Stimulated activated memory B cell treated with anti-CD40 and anti-IgM and Interleukin-4, amounts not matched to agents 10 μg/mL and 1 μg/mL and 100 μg/mL, for 72 hours (primary cell): ENCODE data around the gene PHETA2.
A peak's percentile ranks its signal among the peaks of the same experiment; 100 is the strongest.

Experiments
- ATAC-seq: fragments of 150-1000 bp; cut with Tn5 transposase; 2 replicates; pipeline ENCODE4 v1.10.0; 2021
- H3K27ac Mint-ChIP-seq: one replicate; pipeline ENCODE4 v1.8.0; 2022; ENCODE audit warnings: mild to moderate bottlenecking, mixed read lengths
- H3K27me3 Mint-ChIP-seq: one replicate; pipeline ENCODE4 v1.8.0; 2022; ENCODE audit warnings: mixed read lengths
- H3K36me3 Mint-ChIP-seq: one replicate; pipeline ENCODE4 v1.8.0; 2022; ENCODE audit warnings: mixed read lengths
- H3K4me1 Mint-ChIP-seq: one replicate; pipeline ENCODE4 v1.8.0; 2022; ENCODE audit warnings: mixed read lengths
- H3K4me3 Mint-ChIP-seq: one replicate; pipeline ENCODE4 v1.8.0; 2022; ENCODE audit warnings: mild to moderate bottlenecking, moderate library complexity, mixed read lengths
- H3K9me3 Mint-ChIP-seq: one replicate; pipeline ENCODE4 v1.8.0; 2022; ENCODE audit warnings: mixed read lengths

PHETA2 gene, protein sequence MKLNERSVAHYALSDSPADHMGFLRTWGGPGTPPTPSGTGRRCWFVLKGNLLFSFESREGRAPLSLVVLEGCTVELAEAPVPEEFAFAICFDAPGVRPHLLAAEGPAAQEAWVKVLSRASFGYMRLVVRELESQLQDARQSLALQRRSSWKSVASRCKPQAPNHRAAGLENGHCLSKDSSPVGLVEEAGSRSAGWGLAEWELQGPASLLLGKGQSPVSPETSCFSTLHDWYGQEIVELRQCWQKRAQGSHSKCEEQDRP

DNA sequence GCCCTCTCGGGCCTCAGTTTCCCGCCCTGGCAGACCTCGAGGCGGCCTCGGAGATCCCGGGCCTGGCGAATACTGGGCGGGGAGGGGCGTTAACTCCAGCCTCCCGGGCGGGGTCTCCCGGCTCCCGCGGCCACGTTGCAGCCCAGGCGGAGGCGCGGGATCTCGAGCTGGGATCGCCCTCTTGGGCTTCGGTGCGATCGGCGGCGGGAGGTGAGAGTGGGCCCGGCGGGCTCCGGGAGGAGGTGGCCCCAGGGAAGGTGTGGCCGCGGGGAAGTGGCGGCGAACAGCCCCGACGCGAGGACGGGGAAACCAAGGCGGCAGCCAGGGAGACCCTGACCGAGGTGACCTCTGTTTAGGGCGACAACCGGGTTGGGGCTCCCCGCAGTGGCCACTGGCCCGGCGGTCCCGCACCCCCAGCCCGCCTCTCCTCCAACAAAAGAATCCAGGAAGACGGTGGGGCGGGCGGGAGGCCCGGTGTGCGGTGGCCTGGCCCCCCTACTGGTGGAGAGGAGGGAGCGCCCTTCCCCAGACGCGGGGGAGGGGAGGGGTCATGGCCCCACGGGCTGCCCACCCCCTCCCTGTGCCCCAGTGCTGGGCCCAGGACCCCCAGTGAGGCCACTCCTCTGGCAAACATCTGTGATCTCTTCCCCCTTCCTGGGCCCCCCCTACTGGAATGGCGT is at the start of gene PHETA2:
TSS of gene PHETA2 (plus strand) at position 117 of the 680 bp plus-strand sequence. CDS start 3,046 bp downstream, outside the sequence.
- peak within 1 kb of the TSS; percentile 75 for H3K4me3 Mint-ChIP-seq
- no peaks in the 10 kb centered on the region for H3K27me3 Mint-ChIP-seq
- H3K4me1 Mint-ChIP-seq = peaks cover 46% of the 10 kb centered on the region
- H3K9me3 Mint-ChIP-seq = no peaks in the 10 kb centered on the region
- ATAC-seq = no peak
- peak within 1 kb of the TSS; percentile 80 for H3K27ac Mint-ChIP-seq
- H3K36me3 Mint-ChIP-seq = no peaks in the 10 kb centered on the region

DNA sequence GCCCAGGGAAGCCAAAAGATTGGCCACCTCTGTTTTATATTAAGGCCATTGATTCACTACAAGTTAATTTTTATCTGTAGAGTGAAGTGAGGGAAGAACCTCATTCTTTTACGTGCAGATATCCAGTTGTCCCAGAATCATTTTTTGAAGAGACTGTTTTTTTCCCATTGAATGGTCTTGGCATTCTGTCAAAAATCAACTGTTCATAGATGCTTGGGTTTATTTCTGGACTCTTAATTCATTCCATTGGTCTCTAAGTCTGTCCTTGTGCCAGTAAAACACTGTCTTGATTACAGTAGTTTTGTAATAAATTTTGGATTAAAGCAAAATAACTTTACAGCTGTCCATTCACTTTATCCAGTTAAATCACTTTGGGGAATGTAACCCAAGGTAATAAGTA is 48.6 kb upstream of the PHETA2 start:
- ATAC-seq = no peak
- no peak overlapping the region for H3K27ac Mint-ChIP-seq
- no peak overlapping the region for H3K4me3 Mint-ChIP-seq
- H3K36me3 Mint-ChIP-seq = peaks cover 5% of the 10 kb centered on the region
- no peaks in the 10 kb centered on the region for H3K9me3 Mint-ChIP-seq
- no peaks in the 10 kb centered on the region for H3K27me3 Mint-ChIP-seq
- peaks cover 14% of the 10 kb centered on the region for H3K4me1 Mint-ChIP-seq

DNA sequence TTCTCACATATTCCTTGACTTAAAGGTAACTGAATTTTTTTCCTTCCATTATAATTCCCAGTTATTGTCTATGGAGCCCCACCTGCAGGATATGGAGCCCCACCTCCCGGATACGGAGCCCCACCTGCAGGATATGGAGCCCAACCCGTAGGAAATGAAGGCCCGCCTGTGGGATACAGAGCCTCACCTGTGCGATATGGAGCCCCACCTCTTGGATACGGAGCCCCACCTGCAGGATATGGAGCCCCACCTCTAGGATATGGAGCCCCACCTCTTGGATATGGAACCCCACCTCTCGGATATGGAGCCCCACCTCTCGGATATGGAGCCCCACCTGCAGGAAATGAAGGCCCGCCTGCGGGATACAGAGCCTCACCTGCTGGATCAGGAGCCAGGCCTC is 47.3 kb upstream of the PHETA2 start:
- ATAC-seq = no peak
- no peaks in the 10 kb centered on the region for H3K27me3 Mint-ChIP-seq
- H3K36me3 Mint-ChIP-seq = peaks cover 5% of the 10 kb centered on the region
- no peak overlapping the region for H3K27ac Mint-ChIP-seq
- H3K4me3 Mint-ChIP-seq = no peak overlapping the region
- H3K9me3 Mint-ChIP-seq = no peaks in the 10 kb centered on the region
- H3K4me1 Mint-ChIP-seq = peaks cover 27% of the 10 kb centered on the region

DNA sequence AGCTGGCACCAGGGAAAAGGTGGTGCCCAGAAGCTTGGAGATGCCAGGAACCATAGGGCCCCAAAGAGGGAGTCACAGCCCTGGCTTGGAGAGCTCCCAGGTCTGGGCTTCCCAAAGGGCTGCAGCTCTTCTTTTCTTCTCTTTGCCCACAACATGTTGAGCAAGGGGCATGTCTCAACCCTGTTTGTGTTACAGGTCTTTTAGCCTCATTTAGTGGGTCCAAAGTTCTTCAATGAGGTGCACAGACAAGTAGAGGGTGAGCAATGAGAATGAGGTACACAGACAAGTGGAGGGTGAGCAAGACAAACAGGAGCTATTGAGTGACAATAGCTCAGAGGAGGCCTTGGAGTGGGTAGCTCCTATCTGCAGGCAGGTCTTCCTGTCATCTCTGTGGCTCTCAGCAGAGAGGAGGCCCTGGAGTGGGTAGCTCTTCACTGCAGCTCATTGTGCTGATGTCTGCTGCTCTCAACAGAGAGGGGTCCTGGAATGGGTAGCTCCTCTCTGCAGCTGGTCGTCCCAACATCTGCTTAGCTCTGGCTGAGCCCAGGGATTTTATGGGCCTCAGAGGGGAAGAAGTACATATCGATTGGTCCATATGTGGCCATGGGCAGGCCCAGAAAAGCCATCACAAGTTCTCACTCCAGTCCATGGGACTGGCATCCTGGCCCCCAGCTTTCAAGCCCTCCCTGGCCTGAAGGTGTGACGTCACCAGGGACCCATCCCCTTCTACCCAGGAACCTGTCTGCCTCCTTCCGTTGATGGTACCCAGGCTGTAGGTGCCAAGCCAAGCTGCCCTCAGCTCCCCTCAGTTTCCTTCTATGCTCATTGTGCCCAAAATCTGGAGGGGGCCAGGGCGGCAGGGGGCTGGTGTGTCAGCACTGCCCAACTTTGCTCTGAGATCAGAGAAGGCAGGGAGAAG is 40.5 kb upstream of the PHETA2 start:
- no peak for ATAC-seq
- H3K36me3 Mint-ChIP-seq = peaks cover 23% of the 10 kb centered on the region

DNA sequence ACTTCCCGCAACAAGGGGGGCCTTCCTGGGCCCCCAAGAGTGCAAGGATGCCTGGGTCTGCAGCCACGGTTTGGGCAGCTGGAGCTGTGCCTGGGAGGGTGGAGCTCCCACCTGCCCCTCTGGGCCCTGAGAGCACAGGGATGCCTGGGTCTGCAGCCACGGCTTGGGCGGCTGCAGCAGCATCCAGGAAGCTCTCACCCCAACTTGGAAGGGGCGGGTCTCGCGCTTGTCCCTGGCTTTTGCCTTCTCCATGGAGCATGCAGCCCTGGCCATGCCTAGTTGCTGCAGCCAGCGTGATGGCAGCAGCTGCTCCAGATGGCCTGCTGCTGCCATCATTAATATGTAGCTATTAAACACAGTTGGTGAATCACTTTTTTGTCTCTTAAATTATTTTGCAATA is 38.8 kb upstream of the PHETA2 start:
- H3K36me3 Mint-ChIP-seq = peaks cover 23% of the 10 kb centered on the region
- no peaks in the 10 kb centered on the region for H3K27me3 Mint-ChIP-seq
- H3K27ac Mint-ChIP-seq = no peak overlapping the region
- peaks cover 34% of the 10 kb centered on the region for H3K4me1 Mint-ChIP-seq
- H3K9me3 Mint-ChIP-seq = peaks cover 8% of the 10 kb centered on the region
- ATAC-seq = no peak
- no peak overlapping the region for H3K4me3 Mint-ChIP-seq

More for the DNA sequence above, 40.5 kb upstream of the PHETA2 start:
- H3K4me3 Mint-ChIP-seq = no peak overlapping the region
- H3K4me1 Mint-ChIP-seq = peaks cover 26% of the 10 kb centered on the region
- no peaks in the 10 kb centered on the region for H3K27me3 Mint-ChIP-seq
- no peak overlapping the region for H3K27ac Mint-ChIP-seq
- H3K9me3 Mint-ChIP-seq = peaks cover 8% of the 10 kb centered on the region

DNA sequence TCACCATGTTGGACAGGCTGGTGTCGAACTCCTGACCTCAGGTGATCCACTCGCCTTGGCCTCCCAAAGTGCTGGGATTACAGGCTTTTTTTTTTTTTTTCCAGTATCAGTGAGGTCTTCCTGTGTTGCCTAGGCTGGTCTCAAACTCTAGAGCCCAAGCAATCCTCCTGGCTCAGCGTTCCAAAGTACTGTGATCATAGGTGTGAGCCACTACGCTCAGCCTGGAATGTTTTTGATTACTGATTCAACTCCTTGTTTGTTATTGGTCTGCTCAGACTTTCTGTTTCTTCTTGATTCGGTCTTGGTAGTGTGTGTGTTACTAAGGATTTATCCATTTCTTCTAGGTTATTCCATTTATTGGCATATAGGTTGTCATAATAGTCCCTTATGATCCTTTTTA is 34.8 kb upstream of the PHETA2 start:
- H3K27ac Mint-ChIP-seq = no peak overlapping the region
- no peaks in the 10 kb centered on the region for H3K27me3 Mint-ChIP-seq
- ATAC-seq = no peak
- peaks cover 20% of the 10 kb centered on the region for H3K36me3 Mint-ChIP-seq
- no peak overlapping the region for H3K4me3 Mint-ChIP-seq
- peaks cover 8% of the 10 kb centered on the region for H3K9me3 Mint-ChIP-seq
- peaks cover 20% of the 10 kb centered on the region for H3K4me1 Mint-ChIP-seq

DNA sequence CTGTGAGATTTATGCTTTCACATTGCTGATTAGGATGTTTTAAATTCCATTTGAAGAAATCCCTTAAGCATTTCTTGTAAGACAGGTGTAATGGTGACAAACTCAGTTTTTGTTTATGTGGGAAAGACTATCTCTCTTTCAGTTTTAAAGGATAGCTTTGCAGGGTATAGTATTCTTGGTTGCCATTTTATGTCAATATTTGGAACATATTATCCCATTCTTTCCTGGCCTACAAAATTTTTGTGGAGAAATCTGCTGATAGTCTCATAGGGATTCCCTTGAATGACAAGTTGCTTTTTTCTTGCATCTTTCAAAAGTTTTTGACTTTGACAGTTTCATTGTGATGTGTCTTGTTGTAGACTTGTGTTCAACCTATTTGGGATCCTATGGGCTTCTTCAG is 32.3 kb upstream of the PHETA2 start:
- no peak for ATAC-seq
- Mint-ChIP-seq H3K27ac (no peak overlapping the region), H3K4me3 (no peak overlapping the region), H3K9me3 (peaks cover 8% of the 10 kb centered on the region), H3K4me1 (peaks cover 20% of the 10 kb centered on the region), H3K27me3 (no peaks in the 10 kb centered on the region), H3K36me3 (peaks cover 16% of the 10 kb centered on the region)

DNA sequence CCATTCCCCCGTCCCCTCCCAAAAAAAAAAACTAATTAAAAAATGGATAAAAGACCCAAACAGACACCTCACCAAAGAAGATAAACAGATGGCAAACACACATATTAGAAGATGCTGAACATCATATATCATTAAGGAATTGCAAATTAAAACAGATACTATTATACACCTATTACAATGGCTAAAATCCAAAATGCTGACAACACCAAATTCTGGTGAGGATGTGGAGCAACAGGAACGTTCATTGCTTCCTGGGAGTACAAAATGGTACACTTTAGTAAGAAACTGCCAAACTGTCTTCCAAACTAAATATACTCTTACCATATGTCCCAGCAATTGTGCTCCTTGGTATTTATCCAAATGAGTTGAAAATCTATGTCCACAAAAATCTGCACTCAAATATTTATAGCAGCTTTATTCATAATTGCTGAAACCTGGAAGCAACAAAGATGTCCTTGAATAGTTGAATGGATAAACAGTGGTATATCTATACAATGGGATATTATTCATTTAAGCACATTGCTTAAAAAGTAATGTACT is 23.3 kb upstream of the PHETA2 start:
- Mint-ChIP-seq H3K27ac (no peak overlapping the region), H3K36me3 (no peaks in the 10 kb centered on the region), H3K27me3 (no peaks in the 10 kb centered on the region), H3K9me3 (no peaks in the 10 kb centered on the region), H3K4me1 (peaks cover 17% of the 10 kb centered on the region), H3K4me3 (no peak overlapping the region)
- no peak for ATAC-seq

DNA sequence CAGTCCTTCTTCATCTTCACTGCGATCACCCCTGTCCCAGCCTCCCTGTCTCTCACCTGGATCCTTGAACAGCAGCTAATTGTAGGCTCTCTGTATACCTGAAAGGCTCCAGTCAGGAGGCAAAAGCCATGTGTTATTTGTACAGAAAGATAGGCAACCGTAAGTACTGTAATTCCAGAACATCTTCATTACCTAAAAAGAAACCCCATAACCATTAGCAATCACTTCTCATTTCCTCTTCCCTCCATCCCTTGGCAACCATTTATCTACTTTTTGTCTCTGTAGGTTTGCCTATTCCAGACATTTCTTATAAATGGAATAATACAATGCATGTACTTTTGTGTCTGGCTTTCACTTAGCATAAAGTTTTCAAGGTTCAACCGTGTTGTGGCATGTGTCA is 21.3 kb upstream of the PHETA2 start:
- H3K4me3 Mint-ChIP-seq = no peak overlapping the region
- peaks cover 13% of the 10 kb centered on the region for H3K36me3 Mint-ChIP-seq
- ATAC-seq = peak; percentile 45
- H3K4me1 Mint-ChIP-seq = peaks cover 13% of the 10 kb centered on the region
- peaks cover 11% of the 10 kb centered on the region for H3K9me3 Mint-ChIP-seq
- peak overlapping the region; percentile 62 for H3K27ac Mint-ChIP-seq
- no peaks in the 10 kb centered on the region for H3K27me3 Mint-ChIP-seq

DNA sequence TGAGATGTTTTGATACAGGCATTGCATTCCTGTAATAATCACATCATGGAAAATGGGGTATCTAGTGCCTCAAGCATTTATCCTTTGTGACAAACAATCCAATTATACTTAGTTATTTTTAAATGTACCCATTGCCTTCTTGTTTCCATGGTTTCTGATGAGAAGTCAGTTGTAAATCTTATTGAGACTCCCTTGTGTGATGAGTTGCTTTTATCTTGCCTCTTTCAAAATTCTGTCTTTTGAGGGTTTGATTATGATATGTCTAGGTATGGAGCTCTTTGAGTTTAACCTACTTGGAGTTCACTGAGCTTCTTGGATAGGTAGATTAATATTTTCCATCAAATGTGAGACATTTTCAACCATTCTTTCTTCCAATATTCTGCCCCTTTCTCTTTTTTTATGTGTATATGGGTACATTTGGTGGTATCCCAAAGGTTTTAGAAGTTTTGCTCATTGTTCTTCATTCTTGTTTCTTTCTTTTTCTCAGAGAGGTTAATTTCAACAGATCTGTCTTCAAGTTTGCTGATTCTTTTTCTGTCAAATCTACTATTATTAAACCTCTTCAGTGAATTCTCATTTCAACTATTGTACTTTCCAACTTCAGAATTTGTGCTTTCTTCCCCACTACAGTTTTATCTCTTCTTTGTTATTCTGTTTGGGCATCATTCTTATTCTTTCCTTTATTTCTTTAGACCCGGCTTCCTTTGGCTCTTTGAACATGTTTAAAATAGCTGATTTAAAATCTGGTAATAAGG is 17.1 kb upstream of the PHETA2 start:
- H3K4me1 Mint-ChIP-seq = peaks cover 13% of the 10 kb centered on the region

DNA sequence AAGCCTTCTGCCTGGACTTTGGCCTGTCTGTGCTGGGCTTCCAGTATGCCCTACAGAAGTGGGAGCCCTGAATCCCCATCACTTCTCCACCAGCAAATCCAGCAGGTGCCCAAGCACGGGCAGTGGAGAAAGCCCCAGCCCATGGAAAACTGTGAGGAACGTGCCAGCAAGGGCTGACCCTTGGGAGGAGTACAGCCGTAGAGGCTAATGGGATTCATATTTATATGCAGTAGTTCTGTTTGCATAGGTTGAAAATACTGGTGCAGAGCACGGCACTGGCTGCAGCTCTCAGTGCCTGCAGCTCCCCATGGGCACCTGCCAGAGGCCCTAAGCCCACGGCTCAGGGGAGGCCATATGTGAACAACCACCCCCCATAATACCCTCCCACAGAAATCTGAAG is 13.6 kb upstream of the PHETA2 start:
- ATAC-seq = no peak
- no peak overlapping the region for H3K4me3 Mint-ChIP-seq
- peaks cover 69% of the 10 kb centered on the region for H3K36me3 Mint-ChIP-seq

More for the DNA sequence above, 17.1 kb upstream of the PHETA2 start:
- Mint-ChIP-seq H3K4me3 (no peak overlapping the region), H3K9me3 (peaks cover 11% of the 10 kb centered on the region), H3K27ac (no peak overlapping the region), H3K36me3 (peaks cover 47% of the 10 kb centered on the region), H3K27me3 (no peaks in the 10 kb centered on the region)
- no peak for ATAC-seq

DNA sequence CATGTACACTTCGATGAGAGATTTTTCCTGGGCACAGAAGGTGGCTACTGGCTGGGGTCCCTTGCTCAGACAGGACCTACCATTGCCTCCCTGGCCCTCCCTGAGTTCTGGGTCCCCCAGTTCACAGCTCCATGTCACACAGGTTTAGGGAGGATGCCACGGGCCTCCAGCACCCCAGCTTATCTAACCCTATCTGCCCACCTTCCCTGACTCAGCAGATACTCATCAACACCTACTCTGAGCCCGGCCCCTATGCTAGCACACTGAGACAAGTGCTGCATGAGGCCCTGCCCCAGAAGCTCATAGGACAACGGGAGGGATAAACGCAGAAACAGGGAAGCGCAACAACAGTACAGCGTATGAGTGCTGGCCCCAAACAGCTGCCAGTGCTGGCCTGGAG is 13.0 kb upstream of the PHETA2 start:
- peaks cover 10% of the 10 kb centered on the region for H3K4me1 Mint-ChIP-seq
- no peak for ATAC-seq
- peaks cover 75% of the 10 kb centered on the region for H3K36me3 Mint-ChIP-seq
- no peak overlapping the region for H3K27ac Mint-ChIP-seq
- H3K4me3 Mint-ChIP-seq = no peak overlapping the region
- no peaks in the 10 kb centered on the region for H3K27me3 Mint-ChIP-seq
- H3K9me3 Mint-ChIP-seq = peaks cover 11% of the 10 kb centered on the region

More for the DNA sequence above, 13.6 kb upstream of the PHETA2 start:
- Mint-ChIP-seq H3K9me3 (peaks cover 11% of the 10 kb centered on the region), H3K27me3 (no peaks in the 10 kb centered on the region), H3K27ac (no peak overlapping the region), H3K4me1 (peaks cover 7% of the 10 kb centered on the region)

DNA sequence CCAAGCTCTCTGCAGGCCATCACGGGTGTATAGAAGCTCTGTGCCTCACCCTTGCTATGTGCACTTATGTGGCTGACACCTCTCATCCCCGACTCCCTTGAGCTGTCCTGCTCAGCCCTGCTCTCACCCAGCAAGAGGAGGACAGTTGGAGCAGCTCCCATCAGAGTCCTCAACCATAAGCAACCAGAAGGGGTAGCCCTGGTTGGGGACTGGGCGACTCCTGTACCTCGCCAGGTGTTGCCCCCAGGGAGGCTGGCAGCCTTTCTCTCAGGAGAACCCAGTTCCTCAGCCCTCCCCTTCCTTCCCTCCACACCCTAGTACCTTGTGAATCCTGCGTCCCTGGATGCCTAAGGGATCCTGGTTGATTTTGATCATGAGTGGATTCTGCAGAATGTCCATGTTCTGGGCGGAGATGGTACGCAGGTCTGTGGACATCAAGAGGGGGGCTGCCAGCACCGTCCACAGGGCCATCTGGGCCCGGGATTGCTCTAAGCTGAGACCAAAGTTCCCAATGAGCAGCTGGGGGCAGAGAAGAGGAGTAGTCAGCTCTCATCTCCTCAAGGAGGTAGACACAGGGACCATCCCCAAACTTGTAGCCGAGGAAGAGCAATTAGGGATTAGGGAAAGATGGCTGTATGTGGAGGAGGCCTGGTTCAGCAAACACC is 11.4 kb upstream of the PHETA2 start:
- H3K36me3 Mint-ChIP-seq = peaks cover 75% of the 10 kb centered on the region
- no peak overlapping the region for H3K4me3 Mint-ChIP-seq
- no peaks in the 10 kb centered on the region for H3K9me3 Mint-ChIP-seq
- peaks cover 10% of the 10 kb centered on the region for H3K4me1 Mint-ChIP-seq
- ATAC-seq = no peak
- H3K27ac Mint-ChIP-seq = no peak overlapping the region
- H3K27me3 Mint-ChIP-seq = no peaks in the 10 kb centered on the region

DNA sequence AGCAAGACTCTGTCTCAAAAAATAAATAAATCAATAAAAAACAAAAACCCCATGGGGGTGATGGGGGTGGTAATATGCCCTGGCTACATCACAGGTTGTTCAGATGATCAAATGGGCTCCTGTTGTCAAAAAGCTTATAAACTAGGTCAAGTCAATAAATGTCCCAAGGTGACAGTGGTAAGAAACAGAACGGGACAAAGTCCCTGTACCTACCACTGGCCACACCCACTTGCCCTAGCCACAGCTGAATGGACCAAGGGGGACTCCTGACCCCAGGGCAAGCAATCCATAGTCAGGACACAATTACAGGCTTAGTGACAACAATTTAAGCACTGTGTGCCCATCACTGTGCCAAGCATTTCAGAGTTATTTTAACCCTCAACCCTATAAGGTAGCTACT is 9.4 kb upstream of the PHETA2 start:
- ATAC-seq = no peak
- Mint-ChIP-seq H3K9me3 (no peaks in the 10 kb centered on the region), H3K27ac (no peak overlapping the region), H3K36me3 (peaks cover 59% of the 10 kb centered on the region), H3K4me3 (no peak overlapping the region), H3K4me1 (peaks cover 11% of the 10 kb centered on the region), H3K27me3 (no peaks in the 10 kb centered on the region)
